AG09309 (cell line): Measurements from ENCODE around the gene AKAP6.

Experiments used
- DNase-seq: peaks from one replicate; pipeline ENCODE4 v3.0.0-alpha.2; 2010; ENCODE audit warnings: low read depth
- H3K4me3 ChIP-seq: 2 replicates; pipeline ENCODE4 v1.5.1; 2011; ENCODE audit warnings: mild to moderate bottlenecking, low read depth, low read length, moderate library complexity; ENCODE audit not compliant: control insufficient read depth
- CTCF ChIP-seq: IDR thresholded peaks from 2 replicates; pipeline ENCODE4 v1.5.1; 2011; ENCODE audit warnings: mild to moderate bottlenecking, low read depth, low read length, inconsistent platforms; ENCODE audit not compliant: insufficient read depth, control insufficient read depth; ENCODE audit errors: missing control alignments

Gene AKAP6

GRCh38 chr14:32756775-32757174 lies 427.7 kb downstream of the AKAP6 start:
- DNase-seq = no peak
- TF ChIP-seq CTCF = no peak

GRCh38 chr14:32757568-32757967 lies 428.5 kb downstream of the AKAP6 start:
- no peak for DNase-seq
- no peak overlapping the region for H3K4me3 ChIP-seq
- TF ChIP-seq CTCF = no peak

More at GRCh38 chr14:32756775-32757174, 427.7 kb downstream of the AKAP6 start:
- H3K4me3 ChIP-seq = no peak overlapping the region

GRCh38 chr14:32761381-32761968 lies 432.4 kb downstream of the AKAP6 start:
- H3K4me3 ChIP-seq = no peak overlapping the region
- no peak for DNase-seq
- no peak for TF ChIP-seq CTCF

- TF ChIP-seq CTCF = no peak
- H3K4me3 ChIP-seq = no peak overlapping the region
- no peak for DNase-seq
Measured at GRCh38 chr14:32762886-32763285, 433.8 kb downstream of the AKAP6 start.

DNA sequence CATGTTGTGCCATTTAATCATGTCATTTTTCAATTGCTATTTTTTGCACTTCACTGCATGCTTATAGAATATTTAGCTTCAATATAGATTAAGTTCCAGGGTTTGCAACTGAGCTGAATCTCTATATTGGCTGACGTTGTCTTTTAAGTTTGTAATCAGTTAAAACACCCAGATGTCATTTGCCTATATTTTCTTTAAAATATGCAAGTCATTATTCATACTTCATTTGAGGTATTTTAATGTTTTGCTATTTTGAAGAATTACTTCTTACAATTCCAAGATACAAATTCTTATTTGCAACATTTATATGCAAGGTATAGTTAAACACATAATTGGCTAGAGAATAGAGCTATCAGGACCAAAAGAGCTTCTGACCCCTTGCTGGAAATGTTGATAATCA lies 434.6 kb downstream of the AKAP6 start:
- no peak for TF ChIP-seq CTCF
- H3K4me3 ChIP-seq = no peak overlapping the region
- no peak for DNase-seq

DNA sequence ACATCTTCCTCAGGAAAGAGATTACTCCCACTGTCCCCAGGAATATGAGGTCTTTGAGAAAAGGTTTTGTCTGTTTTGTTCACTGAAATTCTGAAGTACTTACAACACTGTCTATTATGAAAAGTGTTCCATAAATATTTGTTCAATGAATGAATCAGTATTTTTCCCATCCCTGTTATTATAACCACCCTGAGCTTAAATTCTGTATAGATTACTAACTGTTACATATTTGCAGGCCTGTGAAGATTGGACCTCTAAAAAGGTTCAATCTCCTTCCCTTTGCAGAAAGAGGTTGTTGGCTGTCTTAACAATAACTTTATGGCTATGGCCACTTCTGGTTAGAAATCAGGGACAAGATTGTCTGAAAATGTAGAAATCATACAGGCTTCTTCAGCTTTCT lies 435.0 kb downstream of the AKAP6 start:
- no peak for TF ChIP-seq CTCF
- H3K4me3 ChIP-seq = no peak overlapping the region
- no peak for DNase-seq

GRCh38 chr14:32770422-32770821 lies 441.3 kb downstream of the AKAP6 start:
- no peak for TF ChIP-seq CTCF

More at GRCh38 chr14:32770422-32770821, 441.3 kb downstream of the AKAP6 start:
- no peak for DNase-seq
- H3K4me3 ChIP-seq = no peak overlapping the region
